IPS-20b (cell line): Measurements from ENCODE around the gene H1-8.

Experiments used
- H3K27ac ChIP-seq: one replicate; pipeline ENCODE4 v1.5.1; 2013; ENCODE audit warnings: low read length
- H3K27me3 ChIP-seq: 2 replicates; pipeline ENCODE4 v1.6.1; 2013; ENCODE audit warnings: mild to moderate bottlenecking, low read length, inconsistent platforms; ENCODE audit not compliant: insufficient read depth
- H3K36me3 ChIP-seq: 2 replicates; pipeline ENCODE4 v1.6.1; 2013; ENCODE audit warnings: low read depth, mild to moderate bottlenecking, inconsistent platforms, low read length, moderate library complexity; ENCODE audit not compliant: insufficient read depth
- H3K4me1 ChIP-seq: 2 replicates; pipeline ENCODE4 v1.6.1; 2013; ENCODE audit warnings: mild to moderate bottlenecking, control low read depth, inconsistent platforms, low read length, moderate library complexity; ENCODE audit not compliant: insufficient read depth
- H3K4me3 ChIP-seq: 2 replicates; pipeline ENCODE4 v1.5.1; 2013; ENCODE audit warnings: mild to moderate bottlenecking, low read length, inconsistent platforms
- H3K9ac ChIP-seq: 2 replicates; pipeline ENCODE4 v1.6.1; 2013; ENCODE audit warnings: low read depth, mild to moderate bottlenecking, inconsistent platforms, low read length, moderate library complexity
- H3K9me3 ChIP-seq: 2 replicates; pipeline ENCODE4 v1.6.1; 2013; ENCODE audit warnings: mild to moderate bottlenecking, low read depth, low read length, inconsistent platforms; ENCODE audit not compliant: insufficient read depth

Gene H1-8

GRCh38 chr3:129600348-129600747, 57.4 kb downstream of the H1-8 start:
- peaks cover 16% of the 10 kb centered on the region for H3K27me3 ChIP-seq
- no peak overlapping the region for H3K4me3 ChIP-seq
- H3K9me3 ChIP-seq, result no peaks in the 10 kb centered on the region
- peaks cover 39% of the 10 kb centered on the region for H3K4me1 ChIP-seq
- no peak overlapping the region for H3K9ac ChIP-seq
- H3K27ac ChIP-seq, result no peak overlapping the region
- H3K36me3 ChIP-seq, result no peaks in the 10 kb centered on the region
